Psoas muscle (tissue), 8 donors: ENCODE data around the gene DHRS7C. TPM values are rescaled to one million over a fixed set of nuclear protein-coding genes. Genes with fewer than 3 reads are reported as not detected.

Experiments
- ATAC-seq, 4 donors: fragments of 200-7000 bp; cut with Tn5 transposase; one replicate each; pipeline ENCODE4 v1.9.1; 2020; ENCODE audit warnings: moderate library complexity in 3 of 4, mild to moderate bottlenecking in 2 of 4
- DNase-seq, 2 donors: peaks; one replicate each; pipeline ENCODE4 v3.0.0-alpha.2; 2020
- H3K27ac ChIP-seq: fragments of 200-600 bp; one replicate; pipeline ENCODE4 v1.8.0; 2022
- H3K27me3 ChIP-seq, 3 donors: fragments of 200-600 bp in 1 of 3; one replicate each; pipeline versions ENCODE4 v1.6.1 to v1.8.0; 2013 to 2022; ENCODE audit warnings: low read length in 2 of 3, mild to moderate bottlenecking in 2 of 3, moderate library complexity in 1 of 3; ENCODE audit not compliant: insufficient read depth in 3 of 3
- H3K36me3 ChIP-seq, 2 donors: fragments of 200-600 bp in 1 of 2; one replicate each; pipeline versions ENCODE4 v1.6.1 to v1.8.0; 2013 to 2022; ENCODE audit warnings: low read depth in 1 of 2, mild to moderate bottlenecking in 1 of 2, moderate library complexity in 1 of 2; ENCODE audit not compliant: insufficient read depth in 1 of 2
- H3K4me1 ChIP-seq: fragments of 200-600 bp; one replicate; pipeline ENCODE4 v1.8.0; 2022
- H3K4me3 ChIP-seq: fragments of 200-600 bp; one replicate; pipeline ENCODE4 v1.8.0; 2022; ENCODE audit warnings: mild to moderate bottlenecking
- H3K9me3 ChIP-seq: fragments of 200-600 bp; one replicate; pipeline ENCODE4 v1.8.0; 2022
- CTCF ChIP-seq: fragments of 200-600 bp; IDR thresholded peaks from one replicate; pipeline ENCODE4 v1.8.0; 2022; ENCODE audit warnings: antibody characterized with exemption
- WGBS, 3 donors: extraction: QIAGEN DNeasy Blood & Tissue Kit; methylation state at CpG; one replicate each; pipeline versions ENCODE4 v1.1.6 to v1.1.7; 2013; 5-methylcytosine and 5-hydroxymethylcytosine counted together
- intact Hi-C, 2 donors: fragments of 100-400 bp; cut with DNase I; formaldehyde crosslinking; loops; one replicate each; pipeline versions ENCODE4 v1.11.0 to v1.14.2; 2022
- polyA plus RNA-seq, 3 donors: library from polyadenylated mRNA; stranded (reverse); fragments of 200-250 nt; gene quantifications; one replicate each; pipeline ENCODE4 v1.2.3, GENCODE V29; 2013
- total RNA-seq, 4 donors: library from RNA; stranded (reverse); fragmentation: NEBNext Ultra II Directional in 2 of 4; extraction: Animal tissue kit (Norgen Biotek cat#: 25700) in 2 of 4; gene quantifications; one replicate each; pipeline versions ENCODE4 v1.2.1 to v1.2.4, GENCODE V29; 2021 to 2023
- donor health status: healthy with polysubstance abuse.
- donor health status: DM: no; HTN: no; CAD: no; lungs with moderate emphysema.
- donor health status: Bipolar disorder and iron deficiency.
- donor health status: healthy.
- donor health status: DM: yes; HTN: yes; CAD: no.
- donor health status: DM: no; HTN: no; CAD: no.
- donor health status: DM: no; HTN: no; CAD: no.
- donor health status: DM: yes; HTN: yes; CAD: no.

Gene DHRS7C
- total and polyA plus RNA-seq, 7 donors = 26.9 to 112 (median 41.8) TPM

GRCh38 chr17:9805769-9806168 lies 14.4 kb upstream of the DHRS7C start:
- no peak overlapping the region for H3K27ac ChIP-seq
- no peaks in the 10 kb centered on the region for H3K36me3 ChIP-seq
- no peak for DNase-seq
- intact Hi-C loops = no loop called here
- TF ChIP-seq CTCF = no peak
- no peaks in the 10 kb centered on the region for H3K4me1 ChIP-seq
- peaks cover 6% of the 10 kb centered on the region for H3K9me3 ChIP-seq
- H3K27me3 ChIP-seq = no peaks in the 10 kb centered on the region
- no peak overlapping the region for H3K4me3 ChIP-seq
- 58 to 86% (median 61%) methylated on average over 4 of the region's 4 CpGs for WGBS, 3 donors
- no peak for ATAC-seq

GRCh38 chr17:9802697-9803096 lies 11.3 kb upstream of the DHRS7C start:
- ATAC-seq (no peak), DNase-seq (no peak)
- no peak overlapping the region for H3K4me3 ChIP-seq
- no peaks in the 10 kb centered on the region for H3K36me3 ChIP-seq
- no peaks in the 10 kb centered on the region for H3K4me1 ChIP-seq
- no peak overlapping the region for H3K27ac ChIP-seq
- H3K9me3 ChIP-seq = peaks cover 6% of the 10 kb centered on the region
- intact Hi-C loops = no loop called here
- TF ChIP-seq CTCF = no peak
- WGBS, 3 donors = 65 to 74% (median 69%) methylated on average over 4 of the region's 4 CpGs
- H3K27me3 ChIP-seq = no peaks in the 10 kb centered on the region

- intact Hi-C loops = no loop called here
- no peak for DNase-seq
- TF ChIP-seq CTCF = no peak
Measured at GRCh38 chr17:9802294-9802693, 10.9 kb upstream of the DHRS7C start.

GRCh38 chr17:9801505-9801904 lies 10.1 kb upstream of the DHRS7C start:
- no peak overlapping the region for H3K27ac ChIP-seq
- no peak overlapping the region for H3K4me3 ChIP-seq
- no peak for ATAC-seq
- no peaks in the 10 kb centered on the region for H3K27me3 ChIP-seq
- H3K9me3 ChIP-seq = peaks cover 6% of the 10 kb centered on the region
- intact Hi-C loops = no loop called here
- H3K4me1 ChIP-seq = no peaks in the 10 kb centered on the region
- no peak for TF ChIP-seq CTCF
- no peaks in the 10 kb centered on the region for H3K36me3 ChIP-seq
- WGBS, 3 donors = 43 to 58% (median 47%) methylated on average over 2 of the region's 2 CpGs
- DNase-seq = no peak

More at GRCh38 chr17:9802294-9802693, 10.9 kb upstream of the DHRS7C start:
- Histone ChIP-seq H3K4me1 (no peaks in the 10 kb centered on the region), H3K36me3 (no peaks in the 10 kb centered on the region), H3K4me3 (no peak overlapping the region), H3K27ac (no peak overlapping the region), H3K27me3 (no peaks in the 10 kb centered on the region), H3K9me3 (peaks cover 6% of the 10 kb centered on the region)
- no peak for ATAC-seq
- WGBS, 3 donors = 73 to 77% (median 76%) methylated on average over 13 of the region's 13 CpGs

GRCh38 chr17:9798724-9799123 lies 7.3 kb upstream of the DHRS7C start:
- intact Hi-C loops = no loop called here
- no peaks in the 10 kb centered on the region for H3K36me3 ChIP-seq
- no peak for TF ChIP-seq CTCF
- DNase-seq (no peak), ATAC-seq (no peak)
- no peak overlapping the region for H3K27ac ChIP-seq
- no peaks in the 10 kb centered on the region for H3K27me3 ChIP-seq
- WGBS, 3 donors = 88 to 91% (median 89%) methylated on average over 7 of the region's 7 CpGs
- H3K9me3 ChIP-seq = no peaks in the 10 kb centered on the region
- no peaks in the 10 kb centered on the region for H3K4me1 ChIP-seq
- H3K4me3 ChIP-seq = no peak overlapping the region
